ENCODE results near the gene ELMO1.

DNA sequence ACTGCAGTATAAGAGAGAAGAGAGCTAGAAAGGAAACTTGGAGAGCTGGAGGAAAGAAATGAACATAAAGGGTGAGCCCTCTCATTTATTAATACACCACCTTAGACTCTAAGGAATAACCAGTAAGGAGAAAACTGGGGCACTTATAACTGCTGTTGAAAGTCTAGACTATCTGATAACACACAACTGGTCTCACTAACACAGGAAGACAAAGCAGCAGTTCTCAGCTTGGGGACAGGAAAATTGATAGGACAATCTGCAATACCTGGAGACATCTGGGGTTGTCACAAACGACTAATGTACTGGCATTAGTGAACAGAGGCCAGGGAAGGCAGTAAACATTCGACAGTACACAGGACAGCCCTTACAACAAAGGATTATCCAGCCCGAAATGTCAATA, 6.8 kb downstream of the ELMO1 start:
- TF ChIP-seq, protein P1, sequence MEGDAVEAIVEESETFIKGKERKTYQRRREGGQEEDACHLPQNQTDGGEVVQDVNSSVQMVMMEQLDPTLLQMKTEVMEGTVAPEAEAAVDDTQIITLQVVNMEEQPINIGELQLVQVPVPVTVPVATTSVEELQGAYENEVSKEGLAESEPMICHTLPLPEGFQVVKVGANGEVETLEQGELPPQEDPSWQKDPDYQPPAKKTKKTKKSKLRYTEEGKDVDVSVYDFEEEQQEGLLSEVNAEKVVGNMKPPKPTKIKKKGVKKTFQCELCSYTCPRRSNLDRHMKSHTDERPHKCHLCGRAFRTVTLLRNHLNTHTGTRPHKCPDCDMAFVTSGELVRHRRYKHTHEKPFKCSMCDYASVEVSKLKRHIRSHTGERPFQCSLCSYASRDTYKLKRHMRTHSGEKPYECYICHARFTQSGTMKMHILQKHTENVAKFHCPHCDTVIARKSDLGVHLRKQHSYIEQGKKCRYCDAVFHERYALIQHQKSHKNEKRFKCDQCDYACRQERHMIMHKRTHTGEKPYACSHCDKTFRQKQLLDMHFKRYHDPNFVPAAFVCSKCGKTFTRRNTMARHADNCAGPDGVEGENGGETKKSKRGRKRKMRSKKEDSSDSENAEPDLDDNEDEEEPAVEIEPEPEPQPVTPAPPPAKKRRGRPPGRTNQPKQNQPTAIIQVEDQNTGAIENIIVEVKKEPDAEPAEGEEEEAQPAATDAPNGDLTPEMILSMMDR (IDR thresholded peaks at IDR 0.05; ENCODE audit: low read depth, low read length, poor library complexity, severe bottlenecking) = no peak
- no peak for TF ChIP-seq EZH2phosphoT487 (IDR thresholded peaks at IDR 0.05; ENCODE audit: borderline replicate concordance, low read length)
